ENCODE data around the gene MYL5. TPM values are rescaled to one million over a fixed set of nuclear protein-coding genes. Genes with fewer than 3 reads are reported as not detected.

Gene MYL5
- polyA plus RNA-seq, 3 donors: 4.2 to 12.6 (median 7.2) TPM

GRCh38 chr4:683247-683897 lies 9.0 kb downstream of the MYL5 start:
- H3K27me3 Mint-ChIP-seq (ENCODE audit: low read depth in 3 of 3): peaks cover 5 to 19% (median 8%) of the 10 kb centered on the region in 3 donors
- peaks cover 12 to 23% of the 10 kb centered on the region in 2 donors for H3K36me3 Mint-ChIP-seq
- Histone ChIP-seq H3K9ac (ENCODE audit: insufficient read depth, low read length, poor library complexity, severe bottlenecking) (no peak overlapping the region), H4K20me1 (ENCODE audit: insufficient read depth, low read length) (peaks cover 45% of the 10 kb centered on the region), H3K79me2 (ENCODE audit: insufficient read depth, low read length) (peaks cover 19% of the 10 kb centered on the region), H3K27me3 (ENCODE audit: control insufficient read depth in 2 of 2, insufficient read depth in 2 of 2, low read length in 2 of 2) (no peaks in the 10 kb centered on the region), H3K4me3 (replicated peaks in 1 of 3; ENCODE audit: low read depth in 2 of 3, low read length in 3 of 3) (no peak overlapping the region), H2AFZ (ENCODE audit: insufficient read depth, low read depth, low read length, poor library complexity, severe bottlenecking) (no peak overlapping the region), H3K27ac (ENCODE audit: low read depth in 1 of 2, low read length in 2 of 2) (peak overlapping the region in 1 of 2 donors; percentile 5), H3K4me1 (ENCODE audit: control insufficient read depth in 1 of 2, insufficient read depth in 2 of 2, low read length in 2 of 2) (peaks cover 43 to 50% of the 10 kb centered on the region in 2 donors), H3K4me2 (replicated peaks; ENCODE audit: extremely low read depth, low read length, poor library complexity, severe bottlenecking) (no peak overlapping the region), H3K36me3 (replicated peaks in 1 of 2; ENCODE audit: control insufficient read depth in 1 of 2, insufficient read depth in 2 of 2, low read length in 2 of 2) (peaks cover 4 to 18% of the 10 kb centered on the region in 2 donors), H3K9me3 (replicated peaks in 1 of 2; ENCODE audit: control insufficient read depth in 1 of 2, insufficient read depth in 1 of 2, low read length in 2 of 2) (no peaks in the 10 kb centered on the region)
- no peak overlapping the region for H3K4me3 Mint-ChIP-seq
- peak overlapping the region in 2 of 7 donors; percentile 33 to 48 for H3K27ac Mint-ChIP-seq
- whole genome bisulfite sequencing (ENCODE audit: insufficient coverage): 60% methylated on average over 20 of the region's 25 CpGs
- DNase-seq: no peak
- peaks cover 42% of the 10 kb centered on the region for H3K4me1 Mint-ChIP-seq
- no peak for TF ChIP-seq CTCF (IDR thresholded peaks at IDR 0.05)
- intact Hi-C loops (cut with micrococcal nuclease): loop anchor here in 1 of 2 donors (5.0 to 10.0 kb wide), 2 partner anchors 99 to 349 kb away; partner anchors contain the start of gene ZNF141
- H3K9me3 Mint-ChIP-seq: peaks cover 0 to 2% (median 0%) of the 10 kb centered on the region in 7 donors

GRCh38 chr4:683982-684622 lies 9.8 kb downstream of the MYL5 start:
- no peak overlapping the region for H3K4me3 Mint-ChIP-seq
- intact Hi-C loops (cut with micrococcal nuclease): loop anchor here in 1 of 2 donors (5.0 to 10.0 kb wide), 2 partner anchors 98 to 349 kb away; partner anchors contain the start of gene ZNF141
- H3K36me3 Mint-ChIP-seq: peaks cover 12 to 23% of the 10 kb centered on the region in 2 donors
- peaks cover 47 to 56% of the 10 kb centered on the region in 2 donors for H3K4me1 ChIP-seq (ENCODE audit: control insufficient read depth in 1 of 2, insufficient read depth in 2 of 2, low read length in 2 of 2)
- peak overlapping the region in 3 of 7 donors; percentile 25 to 48 (median 33) for H3K27ac Mint-ChIP-seq
- no peak overlapping the region for H3K9ac ChIP-seq (ENCODE audit: insufficient read depth, low read length, poor library complexity, severe bottlenecking)
- peaks cover 26% of the 10 kb centered on the region for H3K79me2 ChIP-seq (ENCODE audit: insufficient read depth, low read length)
- DNase-seq: peak; percentile 50 to 62 (median 54)
- peaks cover 1 to 13% (median 8%) of the 10 kb centered on the region in 3 donors for H3K27me3 Mint-ChIP-seq (ENCODE audit: low read depth in 3 of 3)
- peaks cover 45% of the 10 kb centered on the region for H3K4me1 Mint-ChIP-seq
- H3K27ac ChIP-seq (ENCODE audit: low read depth in 1 of 2, low read length in 2 of 2): peak overlapping the region in 1 of 2 donors; percentile 5
- H4K20me1 ChIP-seq (ENCODE audit: insufficient read depth, low read length): peaks cover 45% of the 10 kb centered on the region
- no peak overlapping the region for H3K4me2 ChIP-seq (replicated peaks; ENCODE audit: extremely low read depth, low read length, poor library complexity, severe bottlenecking)
- peaks cover 4 to 18% of the 10 kb centered on the region in 2 donors for H3K36me3 ChIP-seq (replicated peaks in 1 of 2; ENCODE audit: control insufficient read depth in 1 of 2, insufficient read depth in 2 of 2, low read length in 2 of 2)
- H3K9me3 Mint-ChIP-seq: peaks cover 0 to 2% (median 0%) of the 10 kb centered on the region in 7 donors
- H3K27me3 ChIP-seq (ENCODE audit: control insufficient read depth in 2 of 2, insufficient read depth in 2 of 2, low read length in 2 of 2): no peaks in the 10 kb centered on the region
- 48% methylated on average over 19 of the region's 19 CpGs for WGBS (ENCODE audit: insufficient coverage)
- H2AFZ ChIP-seq (ENCODE audit: insufficient read depth, low read depth, low read length, poor library complexity, severe bottlenecking): no peak overlapping the region
- peak; percentile 97 for TF ChIP-seq CTCF (IDR thresholded peaks at IDR 0.05)
- no peaks in the 10 kb centered on the region for H3K9me3 ChIP-seq (replicated peaks in 1 of 2; ENCODE audit: control insufficient read depth in 1 of 2, insufficient read depth in 1 of 2, low read length in 2 of 2)
- no peak overlapping the region for H3K4me3 ChIP-seq (replicated peaks in 1 of 3; ENCODE audit: low read depth in 2 of 3, low read length in 3 of 3)

Data from CD14-positive monocyte (primary cell).